Dendritic cell treated with granulocyte-macrophage colony-stimulating factor and Interleukin-4, amounts not matched to agents 40 ng/mL and 50 ng/mL, for 4 days (primary cell): ENCODE measurements around the gene PRDM11.

Experiments used
- H3K27ac Mint-ChIP-seq: one replicate; pipeline ENCODE4 v1.8.0; 2022; ENCODE audit warnings: mild to moderate bottlenecking, mixed read lengths
- H3K27me3 Mint-ChIP-seq: one replicate; pipeline ENCODE4 v1.8.0; 2022; ENCODE audit warnings: mild to moderate bottlenecking, mixed read lengths
- H3K36me3 Mint-ChIP-seq: one replicate; pipeline ENCODE4 v1.8.0; 2022; ENCODE audit warnings: low read depth, mixed read lengths
- H3K4me1 Mint-ChIP-seq: one replicate; pipeline ENCODE4 v1.8.0; 2022; ENCODE audit warnings: low read depth, mixed read lengths
- H3K4me3 Mint-ChIP-seq: one replicate; pipeline ENCODE4 v1.8.0; 2022; ENCODE audit warnings: mild to moderate bottlenecking, moderate library complexity, mixed read lengths
- H3K9me3 Mint-ChIP-seq: one replicate; pipeline ENCODE4 v1.8.0; 2022; ENCODE audit warnings: mixed read lengths
- intact Hi-C: fragments of 100-400 bp; cut with micrococcal nuclease; formaldehyde crosslinking; loops from one replicate; pipeline ENCODE4 v1.15.0; 2022

The PRDM11 gene

DNA sequence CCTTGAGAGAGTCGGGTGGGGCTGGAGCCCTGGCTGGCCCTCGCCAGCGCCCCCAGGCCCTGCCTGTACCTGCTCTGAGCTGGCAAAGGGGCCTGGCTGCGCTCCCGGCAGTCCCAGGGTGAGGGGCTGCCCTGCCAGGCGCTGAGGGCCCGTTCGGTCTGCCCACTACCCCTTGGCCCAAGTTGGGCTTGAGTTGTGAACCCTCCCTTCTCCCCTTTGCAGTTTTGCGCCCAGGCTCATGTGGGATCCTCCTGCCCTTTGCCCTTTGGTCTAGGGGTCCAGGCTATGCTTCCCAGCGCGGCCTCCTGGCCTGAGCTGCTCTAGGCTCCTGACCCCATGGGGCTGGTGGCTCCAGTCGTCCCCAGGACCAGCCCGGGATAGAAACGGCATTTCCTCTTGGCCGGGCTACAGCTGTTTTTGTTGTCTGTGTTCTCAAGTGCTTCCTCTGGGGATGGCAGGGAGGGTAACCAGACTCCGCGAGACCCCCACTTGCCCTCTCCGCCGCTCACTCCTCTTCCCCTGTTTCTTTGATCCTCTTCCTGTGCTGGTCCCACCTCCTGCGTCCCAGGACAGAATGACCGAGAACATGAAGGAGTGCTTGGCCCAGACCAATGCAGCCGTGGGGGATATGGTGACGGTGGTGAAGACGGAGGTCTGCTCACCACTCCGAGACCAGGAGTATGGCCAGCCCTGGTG is 34.9 kb downstream of the PRDM11 start:
- Mint-ChIP-seq H3K27ac (no peak overlapping the region), H3K9me3 (no peaks in the 10 kb centered on the region), H3K27me3 (peaks cover 37% of the 10 kb centered on the region), H3K36me3 (peaks cover 5% of the 10 kb centered on the region), H3K4me3 (peak overlapping the region; percentile 15), H3K4me1 (peaks cover 6% of the 10 kb centered on the region)
- intact Hi-C loops = no loop called here

DNA sequence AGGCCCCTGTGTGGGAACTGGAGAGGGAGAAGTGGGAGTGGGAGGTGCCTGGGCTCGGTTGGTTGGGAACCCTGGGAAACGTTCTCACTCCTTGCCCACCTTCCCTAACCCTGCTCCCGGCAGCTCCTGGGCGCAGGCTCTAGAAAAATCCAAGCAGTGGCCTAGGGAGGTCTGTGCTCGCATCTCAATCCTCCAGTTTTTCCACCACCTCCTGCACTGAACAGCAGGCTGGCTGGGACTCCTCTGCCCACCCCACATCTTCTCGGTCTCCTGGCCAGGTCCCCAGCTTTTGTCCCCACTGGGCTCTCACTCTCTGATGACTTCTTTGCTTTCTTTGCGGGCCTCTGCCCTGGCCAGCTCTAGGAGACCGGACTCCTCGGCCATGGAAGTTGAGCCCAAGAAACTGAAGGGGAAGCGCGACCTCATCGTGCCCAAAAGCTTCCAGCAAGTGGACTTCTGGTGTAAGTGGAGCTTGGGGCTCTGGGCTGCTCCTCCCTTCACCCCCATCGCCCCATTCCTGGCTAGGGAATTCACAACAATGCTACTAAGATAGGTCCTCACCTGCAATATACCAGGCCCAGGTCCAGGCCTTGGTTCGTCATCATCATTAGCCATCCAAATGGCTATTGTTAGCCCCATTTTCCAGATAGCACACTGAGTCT is 35.6 kb downstream of the PRDM11 start:
- no peak overlapping the region for H3K27ac Mint-ChIP-seq
- H3K27me3 Mint-ChIP-seq = peaks cover 37% of the 10 kb centered on the region
- H3K36me3 Mint-ChIP-seq = peaks cover 5% of the 10 kb centered on the region
- no peaks in the 10 kb centered on the region for H3K9me3 Mint-ChIP-seq
- intact Hi-C loops = no loop called here
- H3K4me1 Mint-ChIP-seq = peaks cover 6% of the 10 kb centered on the region
- H3K4me3 Mint-ChIP-seq = no peak overlapping the region

DNA sequence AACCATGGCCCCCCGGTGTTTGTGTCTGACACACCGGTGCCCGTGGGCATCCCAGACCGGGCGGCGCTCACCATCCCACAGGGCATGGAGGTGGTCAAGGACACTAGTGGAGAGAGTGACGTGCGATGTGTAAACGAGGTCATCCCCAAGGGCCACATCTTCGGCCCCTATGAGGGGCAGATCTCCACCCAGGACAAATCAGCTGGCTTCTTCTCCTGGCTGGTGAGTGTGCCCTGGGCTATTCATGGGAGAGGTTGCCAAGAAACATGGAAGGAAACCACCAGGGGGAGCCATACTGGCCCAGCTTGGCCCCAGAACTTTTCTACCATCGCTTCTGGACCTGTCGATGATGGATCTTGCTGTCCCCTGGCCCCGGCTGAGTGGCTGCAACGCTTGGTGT is 36.5 kb downstream of the PRDM11 start:
- Mint-ChIP-seq H3K4me3 (no peak overlapping the region), H3K27ac (no peak overlapping the region), H3K9me3 (no peaks in the 10 kb centered on the region), H3K36me3 (peaks cover 5% of the 10 kb centered on the region), H3K27me3 (peaks cover 32% of the 10 kb centered on the region), H3K4me1 (peaks cover 6% of the 10 kb centered on the region)
- intact Hi-C loops = no loop called here

DNA sequence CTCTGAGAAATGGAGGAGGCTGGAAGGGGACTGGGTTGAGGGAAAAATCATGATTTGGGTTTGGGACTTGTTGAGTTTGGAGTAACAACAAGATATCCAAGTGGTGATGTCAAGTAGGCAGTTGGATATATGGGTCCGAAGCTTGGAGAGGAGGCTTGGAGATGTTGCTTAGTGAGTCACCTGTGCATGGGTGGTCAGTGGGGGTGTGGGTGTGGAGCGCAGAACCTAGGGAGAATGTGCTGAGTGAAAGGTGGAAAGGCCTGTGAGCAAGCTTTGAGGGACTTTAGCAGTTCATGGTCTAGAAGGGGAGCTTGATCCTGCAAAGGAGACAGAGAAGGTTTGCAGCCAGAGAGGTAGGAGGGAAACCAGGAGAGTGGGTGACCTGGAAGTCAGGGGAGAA is 38.2 kb downstream of the PRDM11 start:
- peaks cover 6% of the 10 kb centered on the region for H3K4me1 Mint-ChIP-seq
- intact Hi-C loops = no loop called here

DNA sequence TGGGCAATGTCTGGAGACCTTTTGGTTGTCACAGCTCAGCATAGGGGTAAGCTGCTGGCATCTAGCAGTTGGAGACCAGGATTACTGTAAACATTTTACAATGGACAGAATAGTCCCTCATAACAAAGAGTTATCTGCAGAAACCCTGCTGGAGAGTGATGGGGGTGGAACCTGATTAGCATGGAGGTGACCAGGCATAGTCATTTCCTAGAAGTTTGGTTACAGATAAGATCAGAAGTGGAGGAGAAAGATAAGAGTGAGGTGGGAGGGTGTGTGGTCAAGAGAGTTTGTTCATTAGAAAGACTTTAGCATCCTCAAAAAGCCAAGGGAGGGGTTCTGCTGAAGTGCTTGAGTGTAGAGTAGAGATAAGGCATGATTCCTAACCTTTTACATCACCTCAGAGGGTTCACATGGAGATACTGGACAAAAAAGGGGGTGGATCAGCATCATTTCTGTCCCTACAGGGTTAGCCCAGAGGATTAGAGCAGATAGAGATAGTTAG is 38.8 kb downstream of the PRDM11 start:
- intact Hi-C loops = no loop called here
- Mint-ChIP-seq H3K4me3 (no peak overlapping the region), H3K27me3 (peaks cover 11% of the 10 kb centered on the region), H3K4me1 (no peaks in the 10 kb centered on the region), H3K27ac (no peak overlapping the region), H3K9me3 (no peaks in the 10 kb centered on the region), H3K36me3 (peaks cover 17% of the 10 kb centered on the region)

More for the DNA sequence above, 38.2 kb downstream of the PRDM11 start:
- peaks cover 12% of the 10 kb centered on the region for H3K36me3 Mint-ChIP-seq
- no peaks in the 10 kb centered on the region for H3K9me3 Mint-ChIP-seq
- no peak overlapping the region for H3K27ac Mint-ChIP-seq
- peaks cover 16% of the 10 kb centered on the region for H3K27me3 Mint-ChIP-seq
- H3K4me3 Mint-ChIP-seq = no peak overlapping the region

DNA sequence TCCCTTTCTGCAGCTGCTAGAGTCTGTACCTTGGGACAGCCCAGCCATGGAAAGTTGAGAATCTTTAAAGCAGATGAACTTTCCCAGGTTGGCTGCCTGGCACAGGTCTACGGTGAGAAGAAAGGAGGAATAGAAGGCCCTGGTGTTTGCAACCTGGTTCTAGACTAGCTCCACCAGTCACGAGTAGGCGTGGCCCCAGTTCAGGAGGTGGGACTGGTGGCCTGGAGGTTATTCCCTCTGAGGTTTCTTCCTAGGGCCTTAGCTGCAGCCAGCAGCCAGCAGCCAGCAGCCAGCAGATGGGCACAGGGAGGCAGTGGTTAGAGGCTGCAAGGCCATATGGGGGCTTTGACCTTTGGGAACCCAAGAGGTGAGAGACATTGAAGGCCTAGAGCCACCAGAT is 40.9 kb downstream of the PRDM11 start:
- Mint-ChIP-seq H3K9me3 (no peaks in the 10 kb centered on the region), H3K27ac (no peak overlapping the region), H3K36me3 (peaks cover 17% of the 10 kb centered on the region), H3K4me1 (no peaks in the 10 kb centered on the region), H3K27me3 (no peaks in the 10 kb centered on the region), H3K4me3 (no peak overlapping the region)
- intact Hi-C loops = no loop called here

DNA sequence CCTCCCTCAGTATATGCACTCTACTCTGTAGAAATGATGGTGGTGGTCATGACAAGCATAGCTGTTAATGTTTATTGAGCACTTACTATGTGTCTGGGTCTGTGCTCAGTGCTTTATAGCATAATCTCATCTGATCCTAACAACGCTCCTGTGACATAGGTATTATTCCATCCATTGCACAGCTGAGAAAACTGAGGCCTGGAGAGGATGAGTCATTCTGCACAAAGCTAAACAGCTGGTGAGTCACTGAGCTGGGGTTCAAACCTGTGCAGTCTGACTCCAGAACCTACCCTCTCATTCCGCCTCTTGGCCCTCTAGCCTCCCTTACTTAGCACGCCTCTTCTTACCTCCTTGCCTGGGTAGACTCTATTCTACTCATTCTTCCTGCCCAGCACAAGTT is 41.7 kb downstream of the PRDM11 start:
- no peaks in the 10 kb centered on the region for H3K9me3 Mint-ChIP-seq
- no peak overlapping the region for H3K27ac Mint-ChIP-seq
- intact Hi-C loops = no loop called here
- no peak overlapping the region for H3K4me3 Mint-ChIP-seq
- H3K36me3 Mint-ChIP-seq = peaks cover 12% of the 10 kb centered on the region
- H3K27me3 Mint-ChIP-seq = no peaks in the 10 kb centered on the region
- H3K4me1 Mint-ChIP-seq = no peaks in the 10 kb centered on the region

DNA sequence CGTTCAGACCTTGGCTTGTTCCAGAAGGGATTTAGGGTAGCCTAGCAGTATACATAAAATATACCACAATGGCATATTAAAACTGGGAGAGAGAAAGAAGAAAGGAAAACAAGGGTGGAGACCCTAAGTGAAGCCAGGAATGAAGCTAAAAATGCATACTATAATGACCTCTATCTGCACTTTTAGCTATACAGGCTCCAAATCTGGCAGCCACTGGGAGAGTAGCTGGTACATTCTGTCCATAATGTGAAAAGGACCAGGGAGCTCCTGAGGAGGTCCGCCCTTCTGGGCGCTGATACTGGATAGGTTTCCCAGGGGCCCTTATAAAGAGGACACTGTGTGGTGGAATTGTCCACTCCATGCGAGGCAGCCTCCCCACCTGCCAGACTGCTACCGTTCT is 42.8 kb downstream of the PRDM11 start:
- Mint-ChIP-seq H3K9me3 (no peaks in the 10 kb centered on the region), H3K27me3 (no peaks in the 10 kb centered on the region), H3K27ac (no peak overlapping the region), H3K36me3 (peaks cover 12% of the 10 kb centered on the region), H3K4me3 (no peak overlapping the region), H3K4me1 (no peaks in the 10 kb centered on the region)
- intact Hi-C loops = no loop called here

DNA sequence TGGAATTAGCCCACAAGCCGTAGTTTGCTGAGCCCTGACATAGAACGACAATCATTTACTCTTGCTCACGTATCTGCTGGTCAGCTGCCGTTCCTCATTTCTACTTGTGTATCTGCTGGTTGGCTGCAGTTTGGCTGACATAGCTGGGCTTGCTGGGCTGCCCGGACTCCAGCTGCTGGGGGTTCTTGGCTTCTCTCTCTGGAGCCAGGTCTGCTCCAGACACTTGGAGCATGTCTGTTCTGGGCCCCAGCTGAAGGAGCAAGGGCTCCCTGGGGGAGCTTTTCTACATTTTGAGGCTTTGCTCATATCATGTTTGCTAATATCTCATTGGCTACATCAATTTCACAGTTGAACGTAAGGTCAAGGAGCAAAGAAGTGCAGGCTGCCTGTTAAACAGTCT is 47.3 kb downstream of the PRDM11 start:
- Mint-ChIP-seq H3K36me3 (peaks cover 6% of the 10 kb centered on the region), H3K27me3 (no peaks in the 10 kb centered on the region), H3K4me3 (no peak overlapping the region), H3K9me3 (no peaks in the 10 kb centered on the region), H3K27ac (no peak overlapping the region), H3K4me1 (no peaks in the 10 kb centered on the region)
- intact Hi-C loops = no loop called here

DNA sequence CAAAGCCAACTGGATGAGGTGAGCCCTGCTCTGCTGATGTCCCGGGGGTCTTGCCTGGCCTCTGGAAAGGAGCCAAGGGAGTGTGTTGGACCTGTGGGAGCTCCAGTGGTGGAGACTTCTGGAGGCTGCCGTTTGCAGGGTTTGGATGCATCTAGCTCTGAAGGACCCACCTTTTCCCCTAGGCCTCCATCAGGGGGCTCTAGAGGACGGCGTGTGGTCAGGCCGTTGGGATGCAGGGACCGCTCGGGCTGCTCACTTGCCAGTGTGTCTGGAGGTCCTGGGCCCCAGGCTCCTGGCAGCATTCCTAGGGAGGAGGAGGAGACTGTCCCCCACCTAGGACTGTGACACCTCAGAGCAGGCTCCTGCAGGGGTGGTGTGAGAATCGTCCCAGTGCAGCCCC is 58.3 kb downstream of the PRDM11 start:
- H3K27me3 Mint-ChIP-seq = no peaks in the 10 kb centered on the region
- intact Hi-C loops = no loop called here
- H3K4me3 Mint-ChIP-seq = no peak overlapping the region
- no peaks in the 10 kb centered on the region for H3K9me3 Mint-ChIP-seq
- no peak overlapping the region for H3K27ac Mint-ChIP-seq
- H3K36me3 Mint-ChIP-seq = peaks cover 6% of the 10 kb centered on the region
- peaks cover 11% of the 10 kb centered on the region for H3K4me1 Mint-ChIP-seq

DNA sequence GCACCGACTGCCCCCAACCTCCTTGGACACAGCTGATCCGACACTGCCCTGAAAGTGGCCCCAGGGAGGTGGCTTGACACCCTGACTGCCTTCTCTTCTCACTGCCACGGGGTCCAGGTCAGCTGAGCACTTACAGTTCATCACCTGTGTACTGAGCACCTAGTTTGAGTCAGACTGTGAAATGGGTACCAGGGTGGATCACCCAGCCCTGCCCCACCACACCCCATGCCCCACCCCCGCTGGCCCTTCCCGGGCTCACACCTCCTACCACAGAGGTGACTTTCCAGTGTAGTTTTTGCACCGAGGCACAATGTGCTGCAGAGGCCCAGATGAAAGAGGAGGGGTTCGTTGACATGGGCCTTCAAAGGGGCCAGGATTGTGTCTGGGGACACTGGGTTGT is 59.5 kb downstream of the PRDM11 start:
- Mint-ChIP-seq H3K4me1 (peaks cover 19% of the 10 kb centered on the region), H3K9me3 (no peaks in the 10 kb centered on the region), H3K4me3 (no peak overlapping the region), H3K27ac (no peak overlapping the region), H3K27me3 (peaks cover 4% of the 10 kb centered on the region), H3K36me3 (peaks cover 6% of the 10 kb centered on the region)
- intact Hi-C loops = no loop called here

DNA sequence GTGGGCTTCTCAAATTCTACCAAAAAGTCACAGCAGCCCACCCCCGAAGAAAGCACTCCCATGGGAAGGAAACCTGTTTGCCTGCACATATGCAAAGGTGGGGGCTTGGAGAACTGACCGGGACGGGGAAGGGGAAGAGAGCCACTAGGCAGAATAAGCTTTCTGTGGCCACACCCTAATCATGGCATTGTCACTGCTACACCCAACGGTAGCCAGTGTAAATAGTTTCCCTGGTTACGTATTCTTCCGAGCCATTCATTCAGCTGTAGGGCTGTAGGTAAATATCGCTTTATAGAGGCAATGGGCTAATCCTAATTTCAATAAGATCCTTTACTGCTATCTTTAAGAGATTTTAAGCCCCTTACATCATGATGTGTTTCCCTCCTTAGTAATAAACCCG is 61.7 kb downstream of the PRDM11 start:
- H3K4me1 Mint-ChIP-seq = peaks cover 15% of the 10 kb centered on the region
- peaks cover 14% of the 10 kb centered on the region for H3K36me3 Mint-ChIP-seq
- H3K27me3 Mint-ChIP-seq = peaks cover 4% of the 10 kb centered on the region
- H3K4me3 Mint-ChIP-seq = no peak overlapping the region
- H3K9me3 Mint-ChIP-seq = no peaks in the 10 kb centered on the region
- intact Hi-C loops = no loop called here
- no peak overlapping the region for H3K27ac Mint-ChIP-seq

DNA sequence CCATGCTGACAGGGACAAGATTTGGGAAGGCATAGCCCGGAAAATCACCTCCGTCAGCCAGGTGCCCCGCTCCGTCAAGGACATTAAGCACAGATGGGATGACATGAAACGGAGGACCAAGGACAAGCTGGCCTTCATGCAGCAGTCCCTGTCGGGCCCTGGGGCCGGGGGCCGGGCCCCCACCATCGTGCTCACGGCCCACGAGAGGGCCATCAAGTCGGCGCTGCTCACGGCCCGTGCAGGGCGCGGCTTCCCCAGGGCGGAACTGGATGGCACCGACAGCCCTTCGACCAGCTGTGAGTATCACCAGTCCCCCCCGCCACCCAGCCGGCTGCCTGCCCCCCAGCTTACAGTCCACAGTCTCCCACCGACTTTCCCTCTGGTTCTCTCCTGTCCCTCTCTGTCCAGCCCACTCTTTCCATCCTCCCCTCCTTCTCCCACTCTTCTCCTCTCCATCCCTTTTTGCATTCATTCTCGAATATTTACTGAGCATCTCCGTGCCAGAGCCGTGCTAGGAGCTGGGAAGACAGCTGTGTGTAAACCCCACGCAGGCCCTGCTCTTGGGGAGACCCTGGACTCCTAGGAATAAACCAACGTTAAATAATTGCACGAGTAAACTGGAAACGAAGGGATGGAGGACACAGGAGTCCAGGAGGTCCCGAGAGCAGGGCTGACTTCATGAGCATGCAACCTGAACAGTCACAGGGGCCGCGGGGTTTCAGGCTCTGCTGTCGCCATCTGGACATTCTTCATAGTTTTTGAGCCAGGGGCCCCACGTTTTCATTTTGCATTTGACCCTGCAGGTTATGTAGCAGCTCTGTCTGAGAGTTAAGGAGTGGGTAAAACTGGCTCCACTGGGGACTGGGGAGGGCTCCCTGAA is 62.8 kb downstream of the PRDM11 start:
- peaks cover 19% of the 10 kb centered on the region for H3K36me3 Mint-ChIP-seq
- H3K27ac Mint-ChIP-seq = no peak overlapping the region
- peaks cover 4% of the 10 kb centered on the region for H3K27me3 Mint-ChIP-seq
- H3K4me1 Mint-ChIP-seq = peaks cover 15% of the 10 kb centered on the region
- intact Hi-C loops = no loop called here
- H3K9me3 Mint-ChIP-seq = no peaks in the 10 kb centered on the region
- no peak overlapping the region for H3K4me3 Mint-ChIP-seq
